Stimulated activated CD4-positive, alpha-beta T cell treated with anti-CD3 and anti-CD28 coated beads, TNF-alpha, amount 100 ng/mL, for 48 hours (primary cell): ENCODE data around the gene GYPC.
"Not testable (repeated sequence)": the region's sequence is repeated elsewhere in the genome, so short reads cannot be mapped to it uniquely, and the experiment has no call there.

ENCODE experiments used
- DNase-seq, 3 donors: peaks; one replicate each; pipeline ENCODE4 v3.0.0-alpha.2; 2020; ENCODE audit warnings: low read depth in 3 of 3

GYPC gene, protein sequence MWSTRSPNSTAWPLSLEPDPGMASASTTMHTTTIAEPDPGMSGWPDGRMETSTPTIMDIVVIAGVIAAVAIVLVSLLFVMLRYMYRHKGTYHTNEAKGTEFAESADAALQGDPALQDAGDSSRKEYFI

DNA sequence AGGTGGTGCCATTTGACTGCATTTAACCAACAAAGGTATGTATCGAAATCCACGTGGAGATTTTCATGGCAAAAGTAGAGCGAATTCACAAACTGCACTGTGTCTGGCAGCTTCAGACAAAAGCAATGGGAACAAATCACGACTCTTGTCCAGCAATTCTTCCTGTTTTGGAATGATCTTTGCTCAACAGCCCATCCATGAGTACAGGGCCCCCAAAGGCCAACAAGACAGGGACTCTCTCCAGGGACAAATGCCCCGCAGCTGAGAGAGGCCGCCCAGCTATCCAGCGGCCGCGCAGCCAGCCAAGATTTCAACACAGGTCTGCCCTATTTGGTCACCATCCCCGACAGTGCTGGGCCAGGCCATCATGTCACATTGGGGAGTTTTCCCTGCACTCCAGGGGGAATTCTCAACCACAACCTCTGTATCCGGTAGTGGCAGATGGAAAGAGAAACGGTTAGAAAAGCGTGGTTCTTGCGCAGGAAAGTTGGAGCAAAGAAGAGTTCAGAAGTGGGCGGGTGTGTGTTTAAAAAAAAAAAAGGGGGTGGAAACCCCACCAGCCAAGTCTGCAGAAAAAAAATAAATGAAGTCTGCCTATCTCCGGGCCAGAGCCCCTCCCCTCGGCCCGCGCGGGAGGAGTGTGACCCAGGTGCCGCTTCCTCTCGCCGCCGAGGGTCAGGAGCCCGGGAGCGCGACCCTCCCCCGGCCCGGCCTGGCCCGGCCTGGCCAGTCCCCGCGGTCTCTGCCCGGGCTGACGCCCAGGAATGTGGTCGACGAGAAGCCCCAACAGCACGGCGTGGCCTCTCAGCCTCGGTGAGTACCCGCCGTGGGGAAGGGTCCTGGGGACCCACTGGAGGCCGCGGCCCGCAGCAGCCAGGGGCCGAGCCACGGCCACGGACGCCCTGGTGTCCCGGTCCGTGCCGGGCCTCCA is at the start of gene GYPC:
Gene GYPC, plus strand, starts transcription at position 659 of the 931 bp plus-strand sequence. Its CDS starts 106 bp downstream, at position 765.
- DNase-seq, result no peak

DNA sequence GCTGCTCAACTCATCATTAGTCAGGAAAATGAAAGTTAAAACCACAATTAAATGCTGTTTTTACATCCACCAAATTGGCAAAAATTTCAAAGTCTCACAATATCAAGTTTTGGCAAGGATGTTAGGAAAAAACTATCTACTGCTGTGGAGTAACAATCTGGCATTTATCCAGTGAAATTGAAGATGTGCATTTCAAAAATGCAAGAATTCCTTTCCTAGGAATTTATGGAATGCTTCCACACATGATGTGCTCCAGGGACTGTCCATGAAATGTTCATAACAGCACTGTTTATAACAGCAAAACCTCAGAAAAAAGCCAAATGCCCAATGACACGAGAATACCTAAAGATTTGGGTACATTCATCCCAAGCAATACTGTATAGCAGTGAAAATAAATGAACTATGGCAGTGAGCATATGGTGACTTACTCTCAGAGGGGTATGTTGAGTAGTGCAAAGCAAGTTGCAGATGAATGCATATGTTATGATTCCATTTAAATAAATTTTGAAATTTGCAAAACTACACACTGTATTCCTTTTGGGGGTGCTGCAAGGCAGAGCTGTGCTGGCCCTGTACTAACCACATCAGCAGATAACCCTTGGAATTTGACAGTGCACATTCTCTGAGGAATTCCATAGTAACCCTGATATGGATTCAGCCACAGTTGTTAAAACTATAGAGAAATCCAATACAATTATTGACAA is 41.3 kb upstream of the GYPC start:
- DNase-seq, result no peak

DNA sequence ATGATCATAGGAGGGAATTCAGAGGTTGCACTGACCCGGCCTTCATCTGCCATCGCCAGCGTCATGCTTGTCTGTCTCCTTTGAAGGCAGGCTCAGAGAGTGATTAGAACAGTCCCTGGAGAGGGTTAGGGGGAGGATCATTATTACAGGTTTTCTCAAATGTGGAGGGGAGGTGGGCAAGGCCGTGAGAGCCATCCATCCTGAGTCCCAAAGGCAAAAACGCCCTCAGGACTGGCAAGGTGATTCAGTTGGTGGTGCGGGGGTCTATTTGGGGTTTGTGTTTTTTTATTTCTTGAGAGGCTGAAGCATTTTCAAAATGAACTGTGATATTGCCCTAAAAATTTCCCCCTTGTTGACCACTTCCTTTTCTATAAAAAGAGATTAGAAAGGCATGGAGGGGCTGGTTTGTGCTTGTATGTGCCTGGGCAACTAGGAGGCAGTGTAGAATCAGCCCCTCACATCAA is 39.3 kb upstream of the GYPC start:
- no peak for DNase-seq

DNA sequence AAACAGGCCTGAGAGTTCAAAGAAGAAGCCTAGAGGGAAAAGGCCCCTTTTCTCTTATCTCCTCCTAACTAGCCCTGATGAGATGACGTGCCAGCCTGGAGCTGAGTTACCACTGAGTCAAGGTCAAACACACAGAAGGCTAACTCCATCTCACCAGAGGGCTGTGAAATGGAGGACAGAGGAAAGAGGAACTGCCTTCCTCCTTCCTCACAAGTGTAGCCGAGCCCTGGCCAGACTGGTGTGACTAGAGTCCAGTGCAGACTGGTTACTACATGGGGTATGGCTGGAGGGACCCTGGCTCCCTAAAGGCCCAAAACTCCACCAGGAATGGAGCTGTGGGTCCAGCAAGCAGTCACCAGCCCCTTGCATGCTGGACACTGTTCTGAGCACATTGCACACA is 35.7 kb upstream of the GYPC start:
- no peak for DNase-seq

DNA sequence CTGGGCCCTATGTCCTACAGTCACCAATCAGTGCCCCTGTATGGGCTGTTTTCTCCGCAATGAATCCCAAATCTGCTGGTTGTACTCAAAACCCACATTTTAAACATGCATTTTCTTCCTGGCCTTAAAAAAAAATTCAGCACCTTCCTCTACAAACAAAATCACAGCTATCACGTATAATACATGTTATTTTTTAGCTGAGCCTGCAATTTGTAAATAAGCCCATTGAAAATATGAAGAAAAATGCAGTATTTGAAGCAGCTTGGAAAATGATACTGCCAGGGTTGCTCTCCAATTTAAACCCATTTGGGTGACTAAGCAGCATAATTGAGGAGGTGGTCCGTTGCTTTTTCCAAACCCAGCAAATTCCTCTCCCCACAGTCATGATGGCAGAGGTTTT is 33.0 kb upstream of the GYPC start:
- DNase-seq, result no peak

DNA sequence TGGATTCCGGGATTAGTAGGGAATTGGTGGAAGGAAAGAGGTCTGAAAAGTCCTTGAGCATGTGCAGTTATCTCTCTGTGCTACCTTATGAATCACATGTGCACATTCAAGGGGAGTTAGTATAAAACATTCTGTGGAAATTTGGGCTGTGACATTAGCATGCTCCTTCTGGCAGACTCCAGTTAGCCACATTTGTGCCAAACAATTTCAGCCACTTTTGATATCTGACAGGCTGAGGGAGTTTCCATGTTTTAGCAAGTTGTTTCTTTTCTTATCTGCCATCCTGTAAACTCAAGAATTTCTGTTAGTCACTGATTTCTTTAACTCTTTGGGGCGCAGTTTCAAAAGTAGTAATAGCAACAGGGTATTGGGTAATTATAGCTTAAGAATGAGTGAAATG is 28.3 kb upstream of the GYPC start:
- DNase-seq, result no peak

DNA sequence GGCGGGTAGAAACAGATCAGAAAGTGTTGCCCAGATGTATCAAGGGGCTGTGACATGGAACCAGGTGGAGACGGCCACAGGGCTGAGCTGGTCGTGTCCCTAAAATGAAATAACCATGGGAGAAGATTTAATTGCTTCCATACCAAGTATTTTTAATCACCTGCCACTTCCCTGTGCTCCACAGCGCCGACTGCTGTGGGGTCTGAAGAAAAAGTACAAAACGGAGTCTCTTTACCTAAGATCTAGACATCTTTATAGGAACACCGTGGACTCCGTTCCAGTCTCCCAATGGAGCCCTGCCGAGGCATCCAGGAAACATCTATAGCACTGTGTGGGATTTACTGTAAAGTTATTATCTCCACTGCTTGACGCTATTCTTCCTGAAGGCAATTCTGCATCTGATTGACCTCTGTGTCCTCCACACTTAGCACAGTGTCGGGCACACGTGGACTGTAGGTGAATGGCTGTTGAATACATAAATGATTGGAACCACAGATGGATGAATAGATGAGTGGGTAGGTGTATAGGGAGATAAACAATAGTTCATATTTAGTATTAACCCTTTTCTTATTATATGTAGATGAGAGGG is 21.6 kb upstream of the GYPC start:
- DNase-seq, result peak in 1 of 3 donors; percentile 3

DNA sequence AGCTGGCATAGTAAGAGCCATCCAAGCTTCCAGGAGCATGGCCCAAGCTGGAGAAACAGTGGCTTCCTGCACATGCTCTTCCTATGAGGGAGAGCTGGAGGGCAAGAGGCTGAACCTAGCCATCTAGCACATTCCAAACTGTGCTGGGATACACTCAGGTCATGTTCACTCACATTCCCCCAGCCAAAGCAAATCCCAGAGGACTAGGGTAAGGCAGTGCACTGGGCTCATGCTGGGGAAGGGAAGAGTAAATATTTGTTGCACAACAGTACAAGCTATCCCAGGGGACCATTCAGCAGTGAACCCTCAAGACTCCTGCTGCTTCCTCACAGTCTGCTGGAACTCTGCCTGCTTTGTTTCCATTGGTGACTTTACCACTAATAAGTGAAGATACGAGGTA is 20.7 kb upstream of the GYPC start:
- DNase-seq, result no peak

DNA sequence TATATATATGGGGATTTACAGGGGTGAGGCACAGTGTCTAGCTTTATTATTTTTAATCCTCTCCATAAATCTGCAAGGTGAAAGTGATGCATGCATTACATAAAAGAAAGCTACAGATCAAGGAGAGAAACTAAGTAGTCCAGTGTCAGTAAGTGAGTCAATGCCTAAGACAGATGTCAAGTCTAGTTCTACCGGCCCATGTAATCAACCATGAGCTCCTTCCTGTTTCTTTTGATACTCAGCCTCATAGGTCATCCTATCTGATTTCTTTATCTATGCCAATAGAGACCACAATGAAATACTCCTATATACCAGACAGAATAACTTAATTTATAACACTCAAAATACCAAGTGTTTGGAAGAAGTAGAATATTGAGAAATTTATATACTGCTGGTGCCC is 20.2 kb upstream of the GYPC start:
- DNase-seq, result no peak

DNA sequence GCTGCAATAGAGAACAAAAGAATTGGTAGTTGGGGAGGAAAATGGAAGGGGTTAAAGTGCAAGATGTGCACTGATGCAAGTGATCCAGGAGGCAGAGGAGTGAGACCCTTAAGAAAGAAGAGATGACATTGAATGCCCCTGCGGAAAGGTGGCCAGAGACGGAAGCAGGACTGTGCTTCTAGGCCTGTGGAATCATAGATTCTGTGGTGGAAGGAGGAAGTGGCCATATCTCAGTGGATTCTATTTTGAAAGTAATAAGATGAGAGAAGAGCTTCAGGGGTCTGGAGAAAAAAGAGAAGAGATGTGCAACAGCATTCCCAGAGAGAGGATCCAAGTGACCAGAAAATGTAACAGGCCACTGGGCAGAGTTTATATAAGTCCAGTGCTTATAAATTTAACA is 18.6 kb upstream of the GYPC start:
- no peak for DNase-seq

DNA sequence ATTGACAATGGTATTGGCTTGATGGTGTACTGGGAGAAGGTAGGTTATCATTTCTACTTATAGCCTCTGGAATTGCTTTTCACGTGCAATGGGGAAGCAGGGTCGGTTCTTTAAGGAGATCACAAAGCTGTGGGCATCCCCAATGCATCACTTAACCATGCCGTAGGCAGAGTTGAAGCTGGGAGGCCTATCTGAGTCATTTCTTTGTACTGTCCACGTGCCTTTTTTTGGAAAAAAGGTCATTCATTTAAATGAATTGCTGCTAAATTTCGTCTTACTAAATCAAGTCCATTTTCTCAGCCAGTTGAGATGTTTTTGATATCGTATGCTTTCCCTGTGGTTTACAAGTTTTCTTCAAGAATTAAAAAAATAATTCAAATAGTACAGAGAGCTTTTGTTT is 17.2 kb upstream of the GYPC start:
- no peak for DNase-seq

DNA sequence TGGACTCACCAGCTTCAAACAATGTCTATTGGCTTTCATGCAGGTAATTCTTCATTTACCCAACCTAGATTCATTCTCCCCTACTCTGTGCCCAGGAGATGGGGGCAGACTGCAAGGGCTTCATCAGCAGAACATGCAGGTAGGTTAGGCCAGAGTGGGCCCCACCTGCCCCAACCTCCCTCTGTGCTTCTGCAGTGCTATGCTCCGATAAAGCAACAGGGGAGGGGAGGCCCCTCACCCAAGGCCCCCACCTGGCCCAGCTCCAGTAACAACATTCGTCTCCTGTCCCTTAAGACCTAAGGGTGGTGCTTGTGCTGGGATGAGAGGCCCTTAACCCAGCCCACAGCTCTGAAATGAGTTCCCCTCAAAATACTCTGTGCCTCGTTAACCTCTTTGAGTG is 16.7 kb upstream of the GYPC start:
- no peak for DNase-seq

DNA sequence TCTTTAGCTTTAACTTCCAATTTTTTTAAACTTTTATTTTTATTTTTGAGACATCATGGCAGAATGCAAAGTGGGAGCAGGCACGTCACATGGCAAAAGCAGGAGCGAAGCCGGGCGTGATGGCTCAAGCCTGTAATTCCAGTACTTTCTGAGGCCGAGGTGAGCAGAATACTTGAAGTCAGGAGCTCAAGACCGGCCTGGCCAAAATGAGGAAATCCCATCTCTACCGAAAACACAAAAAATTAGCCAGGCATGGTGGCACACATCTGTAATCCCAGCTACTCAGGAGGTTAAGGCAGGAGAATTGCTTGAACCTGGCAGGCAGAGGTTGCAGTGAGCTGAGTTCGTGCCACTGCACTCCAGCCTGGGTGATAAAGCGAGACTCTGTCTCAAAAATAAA is 14.7 kb upstream of the GYPC start:
- not testable (repeated sequence) for DNase-seq

DNA sequence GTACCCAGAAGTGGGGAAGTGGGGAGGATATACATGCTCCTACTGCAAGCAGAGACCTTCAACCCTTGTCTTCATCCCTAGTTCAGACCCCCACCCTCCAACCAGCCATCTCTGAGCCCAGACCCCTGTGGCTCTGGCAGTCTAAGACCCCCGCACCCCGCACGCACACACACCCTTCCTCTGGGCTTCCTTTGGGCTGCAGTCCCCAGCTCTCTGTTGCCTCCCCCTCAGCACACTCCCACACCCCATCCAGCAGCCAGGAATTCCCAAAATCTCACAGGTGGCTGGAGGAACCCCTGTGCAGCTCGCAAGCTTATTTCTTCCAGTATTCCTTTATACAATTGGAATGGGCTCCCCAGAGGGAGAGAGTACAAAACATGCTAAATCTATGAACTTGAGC is 13.9 kb upstream of the GYPC start:
- DNase-seq, result no peak

DNA sequence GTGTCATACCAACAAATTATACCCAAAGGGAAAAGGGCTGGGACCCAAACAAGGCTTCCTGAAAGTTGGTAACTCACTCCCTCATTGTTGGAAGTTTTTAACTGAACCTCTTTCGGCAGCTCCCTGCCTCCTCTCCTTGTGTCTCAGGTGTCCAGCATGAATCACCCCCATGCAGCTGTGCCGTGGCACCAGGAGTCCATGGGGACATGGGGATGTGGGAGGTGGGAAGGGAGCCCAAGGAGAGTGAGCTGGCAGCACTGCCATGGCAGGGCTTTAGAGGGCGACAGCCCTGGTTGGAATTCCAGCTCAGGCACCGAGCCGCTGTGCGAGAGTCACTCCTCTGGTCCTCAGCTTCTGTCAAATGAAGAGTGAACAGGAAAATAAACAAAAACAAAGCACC is 12.5 kb upstream of the GYPC start:
- DNase-seq, result no peak

DNA sequence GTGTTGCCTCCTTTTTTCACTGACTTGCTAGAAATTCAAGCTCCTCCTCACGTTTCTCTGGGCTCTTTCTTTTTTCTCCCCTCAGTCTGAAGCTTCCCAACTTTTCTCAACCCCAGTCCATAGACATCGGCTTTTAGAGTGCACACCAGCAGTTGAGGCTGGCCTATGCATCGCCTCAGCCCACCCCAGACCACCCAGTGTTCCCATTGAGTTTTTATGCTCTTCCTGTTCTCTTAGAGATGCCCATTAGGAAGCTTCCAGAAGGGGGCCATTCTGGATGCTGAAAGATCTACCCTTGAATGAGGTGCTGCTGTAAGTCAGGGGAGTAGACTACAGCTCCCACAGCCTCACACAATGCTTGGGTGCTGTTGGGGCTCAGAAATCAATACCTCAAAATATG is 12.0 kb upstream of the GYPC start:
- no peak for DNase-seq

DNA sequence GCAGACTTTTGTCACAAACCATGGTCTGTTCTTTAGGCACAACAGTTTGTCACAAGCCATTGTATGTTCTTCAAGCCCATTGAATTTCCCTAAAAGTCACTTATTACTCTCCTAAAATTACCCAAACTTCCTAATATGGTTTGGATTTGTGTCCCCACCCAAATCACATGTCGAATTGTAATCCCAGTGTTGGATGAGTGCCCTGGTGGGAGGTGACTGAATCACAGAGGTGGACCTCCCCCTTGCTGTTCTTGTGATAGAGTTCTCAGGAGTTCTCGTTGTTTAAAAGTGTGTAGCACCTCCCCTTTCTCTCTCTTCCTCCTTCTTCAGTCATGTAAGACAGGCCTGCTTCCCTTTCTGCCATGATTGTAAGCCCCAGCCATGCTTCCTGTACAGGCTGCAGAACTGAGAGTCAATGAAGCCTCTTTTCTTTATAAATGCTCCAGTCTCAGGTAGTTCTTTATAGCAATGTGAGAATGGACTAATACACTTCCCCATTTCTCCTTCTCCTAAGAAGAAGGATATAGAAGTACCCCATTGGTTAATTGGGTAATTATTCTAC is 11.2 kb upstream of the GYPC start:
- DNase-seq, result no peak

DNA sequence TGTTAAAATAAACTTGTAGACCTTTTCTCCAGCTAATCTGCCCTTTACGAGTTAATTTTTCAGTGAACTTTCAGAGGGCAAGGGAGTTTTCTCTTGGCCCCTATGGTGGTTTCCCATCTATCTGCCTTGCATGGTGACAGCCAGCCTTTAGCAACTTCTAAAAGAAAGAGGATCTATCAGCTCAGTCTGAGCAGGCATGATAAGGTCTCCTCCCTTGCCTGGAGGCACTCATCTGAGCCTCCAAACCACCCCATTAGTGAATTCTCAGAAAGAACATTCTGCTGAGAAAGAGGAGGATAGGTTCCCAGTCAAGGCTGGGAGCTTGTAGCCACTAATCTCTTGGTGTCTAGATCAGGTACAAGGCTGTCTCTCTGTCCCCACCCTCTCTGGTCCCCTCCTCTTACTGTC is 10.7 kb upstream of the GYPC start:
- no peak for DNase-seq

DNA sequence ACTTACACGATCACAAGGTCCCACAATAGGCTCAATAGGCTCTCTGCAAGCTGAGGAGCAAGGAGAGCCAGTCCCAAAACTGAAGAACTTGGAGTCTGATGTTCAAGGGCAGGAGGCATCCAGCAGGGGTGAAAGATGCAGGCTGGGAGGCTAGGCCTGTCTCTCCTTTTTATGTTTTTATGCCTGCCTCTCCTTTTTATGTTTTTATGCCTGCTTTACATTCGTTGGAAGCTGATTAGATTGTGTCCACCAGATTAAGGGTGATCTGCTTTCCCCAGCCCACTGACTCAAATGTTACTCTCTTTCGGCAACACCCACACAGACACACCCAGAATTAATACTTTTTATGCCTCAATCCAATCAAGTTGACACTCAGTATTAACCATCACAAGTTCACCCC is 9.9 kb upstream of the GYPC start:
- no peak for DNase-seq

DNA sequence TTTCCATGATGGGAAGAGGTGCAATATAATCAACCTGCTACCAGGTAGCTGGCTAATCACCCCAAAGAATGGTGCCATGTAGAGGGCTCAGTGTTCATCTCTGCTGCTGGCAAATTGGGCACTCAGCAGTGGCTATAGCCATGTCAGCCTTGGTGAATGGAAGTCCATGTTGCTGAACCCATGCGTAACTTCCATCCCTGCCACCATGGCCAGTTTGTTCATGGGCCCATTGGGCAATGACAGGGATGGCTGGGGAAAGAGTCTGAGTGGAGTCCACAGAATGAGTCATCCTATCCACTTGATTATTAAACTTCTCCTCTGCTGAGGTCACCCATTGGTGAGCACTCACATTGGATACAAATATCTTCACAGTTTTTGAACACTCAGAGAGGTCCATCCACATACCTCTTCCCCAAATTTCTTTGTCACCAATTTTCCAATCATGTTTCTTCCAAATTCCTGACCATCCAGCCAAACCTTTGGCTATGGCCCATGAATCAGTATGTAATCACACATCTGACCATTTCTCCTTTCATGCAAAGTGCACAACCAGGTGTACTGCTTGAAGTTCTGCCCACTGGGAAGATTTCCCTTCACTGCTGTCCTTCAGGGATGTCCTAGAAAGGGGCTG is 8.1 kb upstream of the GYPC start:
- DNase-seq, result not testable (repeated sequence)

DNA sequence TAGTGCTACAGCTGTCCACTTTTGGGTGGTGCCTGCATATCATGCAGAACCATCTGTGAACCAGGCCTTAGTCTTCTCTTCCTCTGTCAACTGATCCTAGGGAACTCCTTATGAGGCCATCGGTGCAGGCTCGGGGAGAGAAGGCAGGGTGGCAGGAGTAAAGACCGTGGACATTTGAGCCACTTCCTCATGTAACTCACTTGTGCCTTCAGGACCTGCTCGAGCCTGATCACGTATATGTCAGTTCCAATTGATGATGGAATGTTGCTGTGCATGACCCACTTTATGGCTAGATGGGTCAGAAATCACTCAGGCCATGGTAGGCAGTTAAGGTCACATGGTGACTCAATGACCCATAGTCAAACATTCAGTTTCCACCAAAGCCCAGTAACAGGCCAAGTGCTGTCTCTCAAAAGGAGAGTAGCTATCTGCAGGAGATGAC is 7.6 kb upstream of the GYPC start:
- not testable (repeated sequence) for DNase-seq
